ENCODE results near the gene SLC16A7.

GRCh38 chr12:59811991-59812390 is 216.2 kb downstream of the SLC16A7 start:
- TF ChIP-seq POLR2AphosphoS5 (IDR thresholded peaks at IDR 0.05; ENCODE audit: low read depth, low read length): no peak
- no peak for TF ChIP-seq CTCF (IDR thresholded peaks at IDR 0.05; ENCODE audit: control extremely low read depth in 1 of 3, insufficient read depth in 1 of 3, low read depth in 1 of 3, low read length in 3 of 3)
- no peak for TF ChIP-seq EGR1 (IDR thresholded peaks at IDR 0.05; ENCODE audit: borderline replicate concordance, low read depth, low read length)
- TF ChIP-seq FOSL1 (IDR thresholded peaks at IDR 0.05; ENCODE audit: insufficient read depth, low read depth, low read length): no peak
- no peak for TF ChIP-seq RAD21 (IDR thresholded peaks at IDR 0.05 in 1 of 2, conservative IDR thresholded peaks at IDR 0.05 in 1 of 2; ENCODE audit: low read depth in 2 of 2, low read length in 2 of 2)
- TF ChIP-seq E2F6 (IDR thresholded peaks at IDR 0.05): no peak
- TF ChIP-seq SUZ12 (IDR thresholded peaks at IDR 0.05; ENCODE audit: low read length): no peak
- no peak for TF ChIP-seq TEAD4 (IDR thresholded peaks at IDR 0.05; ENCODE audit: low read depth, low read length)
- no peak for TF ChIP-seq SIN3A (conservative IDR thresholded peaks at IDR 0.05 in 1 of 2, IDR thresholded peaks at IDR 0.05 in 1 of 2; ENCODE audit: low read depth in 1 of 2, low read length in 2 of 2)

Data from H1 (cell line).